HG02571 (cell line): Measurements from ENCODE around the gene ATPAF1.
"Not testable (repeated sequence)": the region's sequence is repeated elsewhere in the genome, so short reads cannot be mapped to it uniquely, and the experiment has no call there.

Experiments used
- ATAC-seq: cut with Tn5 transposase; IDR thresholded peaks from one replicate; pipeline ENCODE4 v1.9.1; 2021; ENCODE audit warnings: mild to moderate bottlenecking, moderate library complexity; ENCODE audit not compliant: unreplicated experiment

Gene ATPAF1

GRCh38 chr1:46667782-46668760 lies at the start of gene ATPAF1:
ATPAF1 (minus strand) TSS chr1:46668364; CDS start chr1:46668322, 42 bp downstream.
- peak; percentile 67 for ATAC-seq

- ATAC-seq, result no peak
Observed at GRCh38 chr1:46717654-46718053, 49.5 kb upstream of the ATPAF1 start.

GRCh38 chr1:46714976-46715375 lies 46.8 kb upstream of the ATPAF1 start:
- ATAC-seq, result no peak

- no peak for ATAC-seq
Observed at GRCh38 chr1:46708121-46708520, 40.0 kb upstream of the ATPAF1 start.

- ATAC-seq, result no peak
Observed at GRCh38 chr1:46705408-46705807, 37.2 kb upstream of the ATPAF1 start.

GRCh38 chr1:46703927-46704641 lies 35.9 kb upstream of the ATPAF1 start:
- ATAC-seq, result no peak

- no peak for ATAC-seq
Observed at GRCh38 chr1:46699666-46700065, 31.5 kb upstream of the ATPAF1 start.

- ATAC-seq, result no peak
Observed at GRCh38 chr1:46697053-46697452, 28.9 kb upstream of the ATPAF1 start.

- ATAC-seq, result not testable (repeated sequence)
Observed at GRCh38 chr1:46694676-46695075, 26.5 kb upstream of the ATPAF1 start.

- ATAC-seq, result no peak
Observed at GRCh38 chr1:46692811-46693770, 24.9 kb upstream of the ATPAF1 start.

- ATAC-seq, result no peak
Observed at GRCh38 chr1:46691997-46692790, 24.0 kb upstream of the ATPAF1 start.

- ATAC-seq, result no peak
Observed at GRCh38 chr1:46690931-46691421, 22.8 kb upstream of the ATPAF1 start.

- ATAC-seq, result no peak
Observed at GRCh38 chr1:46689897-46690296, 21.7 kb upstream of the ATPAF1 start.

GRCh38 chr1:46689356-46689755 lies 21.2 kb upstream of the ATPAF1 start:
- no peak for ATAC-seq

- ATAC-seq, result no peak
Observed at GRCh38 chr1:46687921-46688509, 19.9 kb upstream of the ATPAF1 start.

GRCh38 chr1:46687093-46687659 lies 19.0 kb upstream of the ATPAF1 start:
- ATAC-seq, result no peak

GRCh38 chr1:46686255-46686654 lies 18.1 kb upstream of the ATPAF1 start:
- ATAC-seq, result no peak

GRCh38 chr1:46684670-46685069 lies 16.5 kb upstream of the ATPAF1 start:
- no peak for ATAC-seq

GRCh38 chr1:46682064-46682463 lies 13.9 kb upstream of the ATPAF1 start:
- no peak for ATAC-seq
